DND-41 (cell line): ENCODE measurements around the gene OR1D2.

Experiments used
- ATAC-seq: fragments of 200-7000 bp; cut with Tn5 transposase; 3 replicates; pipeline ENCODE4 v1.9.1; 2021; ENCODE audit warnings: low read depth; ENCODE audit not compliant: insufficient read depth
- DNase-seq: peaks from one replicate; pipeline ENCODE4 v3.0.0-alpha.2; 2020
- H2AFZ ChIP-seq: 2 replicates; pipeline ENCODE4 v1.6.0; 2012; ENCODE audit warnings: low read depth, low read length
- H3K27ac ChIP-seq: 2 replicates; pipeline ENCODE4 v1.5.1; 2012; ENCODE audit warnings: low read length, inconsistent platforms
- H3K27me3 ChIP-seq: fragments of 200-600 bp; sonication (generic); 2 replicates; pipeline ENCODE4 v1.6.0; 2012; ENCODE audit warnings: low read length, mild to moderate bottlenecking, inconsistent platforms; ENCODE audit not compliant: insufficient read depth, poor library complexity
- H3K36me3 ChIP-seq: 2 replicates; pipeline ENCODE4 v1.5.1; 2012; ENCODE audit warnings: low read length, inconsistent platforms; ENCODE audit not compliant: insufficient read depth
- H3K4me1 ChIP-seq: 2 replicates; pipeline ENCODE4 v1.5.1; 2012; ENCODE audit warnings: mild to moderate bottlenecking, low read length; ENCODE audit not compliant: insufficient read depth
- H3K4me2 ChIP-seq: 2 replicates; pipeline ENCODE4 v1.6.0; 2012; ENCODE audit warnings: mild to moderate bottlenecking, moderate library complexity, low read length, inconsistent platforms; ENCODE audit not compliant: insufficient read depth
- H3K4me3 ChIP-seq, 2 experiments: fragments of 200-600 bp in 1 of 2; shearing (Covaris generic) in 1 of 2; 2 replicates each; pipeline ENCODE4 v1.5.1; 2012 to 2016; ENCODE audit warnings: inconsistent platforms in 2 of 2, low read length in 2 of 2, mild to moderate bottlenecking in 2 of 2, low read depth in 1 of 2, moderate library complexity in 1 of 2
- H3K79me2 ChIP-seq: 2 replicates; pipeline ENCODE4 v1.6.0; 2012; ENCODE audit warnings: low read length, inconsistent platforms; ENCODE audit not compliant: insufficient read depth
- H3K9ac ChIP-seq: 2 replicates; pipeline ENCODE4 v1.6.0; 2012; ENCODE audit warnings: low read depth, mild to moderate bottlenecking, inconsistent platforms, low read length, moderate library complexity
- H3K9me3 ChIP-seq: 2 replicates; pipeline ENCODE4 v1.5.1; 2012; ENCODE audit warnings: low read length, moderate library complexity, mild to moderate bottlenecking, inconsistent platforms; ENCODE audit not compliant: insufficient read depth, severe bottlenecking
- H4K20me1 ChIP-seq: 2 replicates; pipeline ENCODE4 v1.6.0; 2012; ENCODE audit warnings: low read length; ENCODE audit not compliant: insufficient read depth
- EZH2 ChIP-seq: IDR thresholded peaks from 3 replicates; pipeline ENCODE4 v1.6.1; 2012; ENCODE audit warnings: borderline replicate concordance, low read depth, mild to moderate bottlenecking, moderate library complexity, low read length, inconsistent platforms; ENCODE audit not compliant: severe bottlenecking
- TF ChIP-seq, protein P1 (sequence below): IDR thresholded peaks from 2 replicates; pipeline ENCODE4 v1.5.1; 2012; ENCODE audit warnings: borderline replicate concordance, low read length, moderate library complexity, mild to moderate bottlenecking; ENCODE audit not compliant: poor library complexity, severe bottlenecking; ENCODE audit errors: extremely low read depth

Gene OR1D2

DNA sequence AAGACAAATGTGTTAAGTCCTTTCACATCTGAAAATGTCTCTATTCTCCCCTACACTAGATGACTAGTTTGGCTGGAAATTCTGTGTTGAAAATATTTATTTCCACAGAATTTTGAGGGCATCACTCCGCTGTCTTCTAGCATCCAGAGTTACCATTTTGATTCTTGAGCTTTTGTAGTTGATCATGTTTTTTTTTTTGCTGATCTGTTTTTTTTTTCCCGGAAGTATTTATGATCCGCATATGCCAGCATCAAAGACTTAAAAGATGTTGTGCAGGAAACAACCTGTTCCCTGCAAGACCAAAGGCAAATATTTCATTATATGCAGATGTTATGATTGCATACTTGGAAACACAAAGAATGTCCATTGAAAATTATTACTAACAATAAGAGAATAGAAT is 57.5 kb downstream of the OR1D2 start:
- no peak overlapping the region for H3K4me3 ChIP-seq
- no peak for DNase-seq
- H3K9me3 ChIP-seq = peaks cover 2% of the 10 kb centered on the region
- no peak overlapping the region for H3K9ac ChIP-seq
- no peak for ATAC-seq
- TF ChIP-seq EZH2 = no peak
- TF ChIP-seq, protein P1, sequence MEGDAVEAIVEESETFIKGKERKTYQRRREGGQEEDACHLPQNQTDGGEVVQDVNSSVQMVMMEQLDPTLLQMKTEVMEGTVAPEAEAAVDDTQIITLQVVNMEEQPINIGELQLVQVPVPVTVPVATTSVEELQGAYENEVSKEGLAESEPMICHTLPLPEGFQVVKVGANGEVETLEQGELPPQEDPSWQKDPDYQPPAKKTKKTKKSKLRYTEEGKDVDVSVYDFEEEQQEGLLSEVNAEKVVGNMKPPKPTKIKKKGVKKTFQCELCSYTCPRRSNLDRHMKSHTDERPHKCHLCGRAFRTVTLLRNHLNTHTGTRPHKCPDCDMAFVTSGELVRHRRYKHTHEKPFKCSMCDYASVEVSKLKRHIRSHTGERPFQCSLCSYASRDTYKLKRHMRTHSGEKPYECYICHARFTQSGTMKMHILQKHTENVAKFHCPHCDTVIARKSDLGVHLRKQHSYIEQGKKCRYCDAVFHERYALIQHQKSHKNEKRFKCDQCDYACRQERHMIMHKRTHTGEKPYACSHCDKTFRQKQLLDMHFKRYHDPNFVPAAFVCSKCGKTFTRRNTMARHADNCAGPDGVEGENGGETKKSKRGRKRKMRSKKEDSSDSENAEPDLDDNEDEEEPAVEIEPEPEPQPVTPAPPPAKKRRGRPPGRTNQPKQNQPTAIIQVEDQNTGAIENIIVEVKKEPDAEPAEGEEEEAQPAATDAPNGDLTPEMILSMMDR = no peak
- H3K27me3 ChIP-seq = peaks cover 16% of the 10 kb centered on the region
- no peak overlapping the region for H3K27ac ChIP-seq
- no peak overlapping the region for H2AFZ ChIP-seq
- no peaks in the 10 kb centered on the region for H3K36me3 ChIP-seq
- H3K4me2 ChIP-seq = no peak overlapping the region
- peaks cover 8% of the 10 kb centered on the region for H3K4me1 ChIP-seq
- H4K20me1 ChIP-seq = no peaks in the 10 kb centered on the region
- no peaks in the 10 kb centered on the region for H3K79me2 ChIP-seq

DNA sequence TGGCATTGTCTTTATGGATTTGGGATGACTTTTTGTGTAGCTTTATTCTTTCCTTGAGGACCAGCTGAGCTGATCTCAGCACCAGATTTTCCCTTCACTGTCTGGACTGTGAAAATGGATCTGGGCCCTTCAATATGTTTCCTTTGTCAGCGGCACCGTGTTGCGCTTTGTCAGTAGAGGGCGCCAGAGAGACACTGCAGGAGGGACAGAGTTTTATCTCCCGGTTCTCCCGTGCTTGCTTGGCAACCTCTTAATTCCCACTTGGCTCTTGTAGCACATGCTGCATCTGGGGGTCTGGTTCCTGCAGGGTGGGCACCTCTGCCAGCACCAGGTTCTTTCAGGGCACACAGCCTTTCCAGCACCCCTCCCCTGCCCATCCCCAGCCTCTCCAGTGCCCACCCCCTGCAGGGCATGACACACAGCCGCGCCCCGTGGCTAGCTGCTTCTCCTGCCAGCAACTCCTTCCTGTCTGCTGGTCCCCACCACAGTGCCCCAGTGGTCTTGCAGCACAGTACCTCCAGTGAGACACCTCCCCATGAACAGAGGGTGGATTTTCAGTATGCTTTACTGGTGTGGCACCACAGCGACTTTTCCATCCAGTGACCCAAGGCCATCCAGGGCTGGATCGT is 60.4 kb downstream of the OR1D2 start:
- no peak for ATAC-seq
- Histone ChIP-seq H3K9me3 (peaks cover 2% of the 10 kb centered on the region), H3K27me3 (peaks cover 11% of the 10 kb centered on the region), H3K4me3 (no peak overlapping the region), H3K36me3 (no peaks in the 10 kb centered on the region), H4K20me1 (no peaks in the 10 kb centered on the region), H3K9ac (no peak overlapping the region), H3K4me1 (peaks cover 4% of the 10 kb centered on the region), H2AFZ (no peak overlapping the region), H3K4me2 (no peak overlapping the region), H3K27ac (no peak overlapping the region), H3K79me2 (no peaks in the 10 kb centered on the region)
- TF ChIP-seq, protein P1 = peak; percentile 72
- no peak for TF ChIP-seq EZH2
- peak; percentile 46 for DNase-seq

DNA sequence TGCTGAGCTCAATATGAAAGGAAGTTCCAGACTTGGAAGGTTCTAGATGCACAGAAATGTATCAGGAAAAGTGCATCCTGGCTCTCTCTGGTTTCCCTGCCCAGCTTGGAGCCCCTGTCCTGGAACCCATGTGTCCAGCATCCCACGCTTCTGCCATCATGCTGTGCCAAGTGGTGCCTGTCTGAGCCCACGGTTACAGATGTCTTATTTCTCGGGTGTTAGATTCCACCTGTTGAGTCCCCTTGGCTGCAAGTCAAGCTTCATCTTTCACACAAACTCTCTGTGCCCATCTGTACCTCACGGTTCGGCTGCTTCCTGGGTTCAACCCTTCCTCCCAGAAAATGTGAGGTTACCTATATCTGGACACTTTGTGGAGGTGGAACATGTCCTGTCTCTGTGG is 63.3 kb downstream of the OR1D2 start:
- H2AFZ ChIP-seq = no peak overlapping the region
- no peak overlapping the region for H3K4me3 ChIP-seq
- ATAC-seq = no peak
- H3K79me2 ChIP-seq = no peaks in the 10 kb centered on the region
- peaks cover 2% of the 10 kb centered on the region for H3K27me3 ChIP-seq
- H3K36me3 ChIP-seq = no peaks in the 10 kb centered on the region
- peaks cover 2% of the 10 kb centered on the region for H3K9me3 ChIP-seq
- no peak for DNase-seq
- TF ChIP-seq, protein P1 = no peak
- TF ChIP-seq EZH2 = no peak
- H3K27ac ChIP-seq = no peak overlapping the region
- H3K4me2 ChIP-seq = no peak overlapping the region
- H3K4me1 ChIP-seq = no peaks in the 10 kb centered on the region
- H3K9ac ChIP-seq = no peak overlapping the region
- no peaks in the 10 kb centered on the region for H4K20me1 ChIP-seq
